IPS DF 6.9 (cell line): ENCODE data around the gene IL36A.

Source experiments
- DNase-seq: peaks from one replicate; pipeline ENCODE4 v3.0.0-alpha.2; 2013; ENCODE audit warnings: low read depth, low spot score
- H3K27ac ChIP-seq: one replicate; pipeline ENCODE4 v1.5.1; 2013; ENCODE audit warnings: low read length, control low read depth
- H3K27me3 ChIP-seq: 2 replicates; pipeline ENCODE4 v1.6.1; 2013; ENCODE audit warnings: mild to moderate bottlenecking, low read length; ENCODE audit not compliant: control insufficient read depth, insufficient read depth
- H3K36me3 ChIP-seq: 2 replicates; pipeline ENCODE4 v1.6.1; 2013; ENCODE audit warnings: low read length; ENCODE audit not compliant: control insufficient read depth, insufficient read depth
- H3K4me1 ChIP-seq: 2 replicates; pipeline ENCODE4 v1.6.1; 2013; ENCODE audit warnings: low read length; ENCODE audit not compliant: control insufficient read depth, insufficient read depth
- H3K4me3 ChIP-seq: 2 replicates; pipeline ENCODE4 v1.5.1; 2013; ENCODE audit warnings: mild to moderate bottlenecking, low read length
- H3K9me3 ChIP-seq: 2 replicates; pipeline ENCODE4 v1.6.1; 2013; ENCODE audit warnings: low read length, inconsistent platforms; ENCODE audit not compliant: control insufficient read depth, insufficient read depth
- WGBS: extraction: QIAGEN DNeasy Blood & Tissue Kit; methylation state at CpG from one replicate; pipeline ENCODE4 v1.1.7; 2013; ENCODE audit warnings: mixed read lengths, missing lambda C conversion rate; ENCODE audit not compliant: insufficient read length, insufficient coverage; 5-methylcytosine and 5-hydroxymethylcytosine counted together

IL36A gene

GRCh38 chr2:113005030-113005509, at the start of gene IL36A:
TSS of gene IL36A (plus strand) at chr2:113005459. CDS start at chr2:113005872, 413 bp downstream.
- DNase-seq: no peak
- no peaks in the 10 kb centered on the region for H3K9me3 ChIP-seq
- H3K27me3 ChIP-seq: no peaks in the 10 kb centered on the region
- WGBS: no CpG with 5 or more reads among the region's 3 CpGs
- no peak within 1 kb of the TSS for H3K4me3 ChIP-seq
- H3K27ac ChIP-seq: no peak within 1 kb of the TSS
- H3K4me1 ChIP-seq: no peaks in the 10 kb centered on the region
- H3K36me3 ChIP-seq: no peaks in the 10 kb centered on the region

- Histone ChIP-seq H3K27ac (no peak overlapping the region), H3K4me1 (no peaks in the 10 kb centered on the region; the same call in 1 of the 2 replicates), H3K9me3 (no peaks in the 10 kb centered on the region), H3K27me3 (no peaks in the 10 kb centered on the region), H3K4me3 (no peak overlapping the region), H3K36me3 (no peaks in the 10 kb centered on the region)
- DNase-seq: no peak
- no CpG with 5 or more reads among the region's 3 CpGs for WGBS
Observed at GRCh38 chr2:112957511-112957910, 47.7 kb upstream of the IL36A start.

- no peak overlapping the region for H3K27ac ChIP-seq
Observed at GRCh38 chr2:112958428-112959108, 46.7 kb upstream of the IL36A start.

GRCh38 chr2:112959109-112959812, 46.0 kb upstream of the IL36A start:
- DNase-seq: peak; percentile 18
- WGBS: no CpG with 5 or more reads among the region's 14 CpGs
- H3K36me3 ChIP-seq: no peaks in the 10 kb centered on the region

More at GRCh38 chr2:112958428-112959108, 46.7 kb upstream of the IL36A start:
- H3K9me3 ChIP-seq: no peaks in the 10 kb centered on the region
- DNase-seq: peak; percentile 43
- no peaks in the 10 kb centered on the region for H3K36me3 ChIP-seq
- WGBS: no CpG with 5 or more reads among the region's 9 CpGs
- H3K27me3 ChIP-seq: no peaks in the 10 kb centered on the region
- no peaks in the 10 kb centered on the region; the same call in 1 of the 2 replicates for H3K4me1 ChIP-seq
- no peak overlapping the region for H3K4me3 ChIP-seq

GRCh38 chr2:112960230-112960825, 44.9 kb upstream of the IL36A start:
- Histone ChIP-seq H3K27me3 (no peaks in the 10 kb centered on the region), H3K4me3 (no peak overlapping the region), H3K4me1 (no peaks in the 10 kb centered on the region; the same call in 1 of the 2 replicates), H3K27ac (no peak overlapping the region), H3K36me3 (no peaks in the 10 kb centered on the region), H3K9me3 (no peaks in the 10 kb centered on the region)
- no peak for DNase-seq
- WGBS: no CpG with 5 or more reads among the region's 2 CpGs

More at GRCh38 chr2:112959109-112959812, 46.0 kb upstream of the IL36A start:
- Histone ChIP-seq H3K4me1 (no peaks in the 10 kb centered on the region; the same call in 1 of the 2 replicates), H3K9me3 (no peaks in the 10 kb centered on the region), H3K27ac (no peak overlapping the region), H3K27me3 (no peaks in the 10 kb centered on the region), H3K4me3 (no peak overlapping the region)

GRCh38 chr2:112962308-112963175, 42.7 kb upstream of the IL36A start:
- no CpG with 5 or more reads among the region's 3 CpGs for WGBS
- H3K36me3 ChIP-seq: no peaks in the 10 kb centered on the region
- H3K27me3 ChIP-seq: no peaks in the 10 kb centered on the region
- H3K9me3 ChIP-seq: no peaks in the 10 kb centered on the region
- no peaks in the 10 kb centered on the region; the same call in 1 of the 2 replicates for H3K4me1 ChIP-seq
- no peak for DNase-seq
- H3K27ac ChIP-seq: no peak overlapping the region
- H3K4me3 ChIP-seq: no peak overlapping the region

GRCh38 chr2:112967023-112967422, 38.2 kb upstream of the IL36A start:
- WGBS: no CpG with 5 or more reads among the region's 2 CpGs
- no peak overlapping the region for H3K27ac ChIP-seq
- H3K27me3 ChIP-seq: no peaks in the 10 kb centered on the region
- DNase-seq: no peak
- no peaks in the 10 kb centered on the region for H3K4me1 ChIP-seq
- no peak overlapping the region for H3K4me3 ChIP-seq
- no peaks in the 10 kb centered on the region for H3K36me3 ChIP-seq
- no peaks in the 10 kb centered on the region for H3K9me3 ChIP-seq

- no peak for DNase-seq
- H3K27me3 ChIP-seq: no peaks in the 10 kb centered on the region
- WGBS: no CpG with 5 or more reads among the region's 5 CpGs
- no peaks in the 10 kb centered on the region for H3K36me3 ChIP-seq
- H3K9me3 ChIP-seq: no peaks in the 10 kb centered on the region
- no peak overlapping the region for H3K27ac ChIP-seq
- H3K4me3 ChIP-seq: no peak overlapping the region
- no peaks in the 10 kb centered on the region for H3K4me1 ChIP-seq
Observed at GRCh38 chr2:112972423-112973086, 32.7 kb upstream of the IL36A start.

GRCh38 chr2:112973156-112973555, 32.1 kb upstream of the IL36A start:
- H3K36me3 ChIP-seq: no peaks in the 10 kb centered on the region
- no peak for DNase-seq
- no peak overlapping the region for H3K27ac ChIP-seq
- H3K4me1 ChIP-seq: no peaks in the 10 kb centered on the region
- no peaks in the 10 kb centered on the region for H3K9me3 ChIP-seq
- no peaks in the 10 kb centered on the region for H3K27me3 ChIP-seq
- H3K4me3 ChIP-seq: no peak overlapping the region
- WGBS: no CpG with 5 or more reads among the region's 2 CpGs
